HG02623 (cell line): ENCODE results near the gene ZNF423.

Experiments used
- ATAC-seq: cut with Tn5 transposase; IDR thresholded peaks from one replicate; pipeline ENCODE4 v1.9.1; 2021; ENCODE audit warnings: moderate library complexity; ENCODE audit not compliant: unreplicated experiment

ZNF423 gene

GRCh38 chr16:49502136-49502881 lies 353.6 kb downstream of the ZNF423 start:
- no peak for ATAC-seq

GRCh38 chr16:49499869-49500610 lies 355.9 kb downstream of the ZNF423 start:
- ATAC-seq, result no peak

- ATAC-seq, result no peak
Measured at GRCh38 chr16:49499414-49499785, 356.5 kb downstream of the ZNF423 start.

- no peak for ATAC-seq
Measured at GRCh38 chr16:49498666-49499413, 357.1 kb downstream of the ZNF423 start.

- no peak for ATAC-seq
Measured at GRCh38 chr16:49498264-49498663, 357.6 kb downstream of the ZNF423 start.

- no peak for ATAC-seq
Measured at GRCh38 chr16:49497466-49497865, 358.4 kb downstream of the ZNF423 start.

- ATAC-seq, result no peak
Measured at GRCh38 chr16:49496656-49497055, 359.3 kb downstream of the ZNF423 start.

- no peak for ATAC-seq
Measured at GRCh38 chr16:49495596-49496355, 360.1 kb downstream of the ZNF423 start.

- no peak for ATAC-seq
Measured at GRCh38 chr16:49494891-49495566, 360.9 kb downstream of the ZNF423 start.

- ATAC-seq, result no peak
Measured at GRCh38 chr16:49494474-49494873, 361.4 kb downstream of the ZNF423 start.

- ATAC-seq, result no peak
Measured at GRCh38 chr16:49493836-49494235, 362.1 kb downstream of the ZNF423 start.

- no peak for ATAC-seq
Measured at GRCh38 chr16:49492896-49493626, 362.9 kb downstream of the ZNF423 start.

- ATAC-seq, result peak; percentile 57
Measured at GRCh38 chr16:49491771-49492761, 363.8 kb downstream of the ZNF423 start.

GRCh38 chr16:49491106-49491670 lies 364.7 kb downstream of the ZNF423 start:
- no peak for ATAC-seq

GRCh38 chr16:49490321-49490705 lies 365.6 kb downstream of the ZNF423 start:
- ATAC-seq, result no peak

- ATAC-seq, result no peak
Measured at GRCh38 chr16:49489686-49490320, 366.1 kb downstream of the ZNF423 start.

- no peak for ATAC-seq
Measured at GRCh38 chr16:49488740-49489525, 367.0 kb downstream of the ZNF423 start.
